SK-N-MC (cell line): ENCODE measurements around the gene TSPEAR.

Experiments
- EZH2 ChIP-seq: fragments of 200-600 bp; sonication (generic); IDR thresholded peaks from one replicate; pipeline ENCODE4 v1.6.1; 2017; ENCODE audit warnings: antibody characterized with exemption
- FOXP2 ChIP-seq: optimal IDR thresholded peaks from 2 replicates; pipeline ENCODE3; 2011; ENCODE audit warnings: mild to moderate bottlenecking, moderate library complexity; ENCODE audit not compliant: insufficient read depth; ENCODE audit errors: extremely low read length, control extremely low read depth
- POLR2AphosphoS5 ChIP-seq: IDR thresholded peaks from 2 replicates; pipeline ENCODE4 v1.6.1; 2012; ENCODE audit warnings: mild to moderate bottlenecking, low read depth, low read length, borderline replicate concordance

- TF ChIP-seq EZH2 (no peak), POLR2AphosphoS5 (no peak), FOXP2 (no peak)
Observed at GRCh38 chr21:44477712-44478111, 233.7 kb downstream of the TSPEAR start.
